ENCODE results near the gene TUT1. TPM values are rescaled to one million over a fixed set of nuclear protein-coding genes. Genes with fewer than 3 reads are reported as not detected.
"Not testable (repeated sequence)": the region's sequence is repeated elsewhere in the genome, so short reads cannot be mapped to it uniquely, and the experiment has no call there.

TUT1 gene
- 14.7 TPM for total RNA-seq
- long read RNA-seq, transcript TUT1-202 (9 exons, 2,826 nt) = major isoform, 34 of 46 reads
- long read RNA-seq, partial matches to known transcripts = 10 of 46 reads
- long read RNA-seq, other reads (novel, unspliced or antisense) = 2 of 46 reads

- intact Hi-C loops (cut with DNase I) = no loop called here
- peak; percentile 96 for ATAC-seq (ENCODE audit: poor library complexity)
- peak; percentile 97 for DNase-seq
Measured at GRCh38 chr11:62591448-62592145, at the start of gene TUT1. Gene TUT1, minus strand, starts transcription at chr11:62591523. Its CDS starts 38 bp downstream, at chr11:62591485.

- intact Hi-C loops (cut with DNase I) = no loop called here
- no peak for ATAC-seq (ENCODE audit: poor library complexity)
- no peak for DNase-seq
Measured at GRCh38 chr11:62632492-62632891, 41.2 kb upstream of the TUT1 start.

- DNase-seq = no peak
- intact Hi-C loops (cut with DNase I) = no loop called here
- no peak for ATAC-seq (ENCODE audit: poor library complexity)
Measured at GRCh38 chr11:62627713-62628112, 36.4 kb upstream of the TUT1 start.

- no peak for ATAC-seq (ENCODE audit: poor library complexity)
- no peak for DNase-seq
- intact Hi-C loops (cut with DNase I) = no loop called here
Measured at GRCh38 chr11:62622476-62623089, 31.3 kb upstream of the TUT1 start.

GRCh38 chr11:62621567-62622470 lies 30.5 kb upstream of the TUT1 start, which contains the start of gene B3GAT3:
Gene B3GAT3, minus strand, starts transcription at chr11:62621986. Its CDS starts 39 bp downstream, at chr11:62621947.
- intact Hi-C loops (cut with DNase I) = no loop called here
- peak; percentile 99 for DNase-seq
- ATAC-seq (ENCODE audit: poor library complexity) = peak; percentile 99

GRCh38 chr11:62621027-62621566 lies 29.8 kb upstream of the TUT1 start:
- ATAC-seq (ENCODE audit: poor library complexity) = no peak
- DNase-seq = no peak
- intact Hi-C loops (cut with DNase I) = no loop called here

GRCh38 chr11:62616957-62617356 lies 25.6 kb upstream of the TUT1 start:
- intact Hi-C loops (cut with DNase I); DNase-seq: not testable (repeated sequence)

GRCh38 chr11:62615521-62615920 lies 24.2 kb upstream of the TUT1 start:
- intact Hi-C loops (cut with DNase I) = no loop called here
- no peak for ATAC-seq (ENCODE audit: poor library complexity)
- DNase-seq = no peak

More at GRCh38 chr11:62616957-62617356, 25.6 kb upstream of the TUT1 start:
- ATAC-seq (ENCODE audit: poor library complexity) = not testable (repeated sequence)

GRCh38 chr11:62614275-62614674 lies 23.0 kb upstream of the TUT1 start:
- DNase-seq = no peak
- intact Hi-C loops (cut with DNase I) = no loop called here
- no peak for ATAC-seq (ENCODE audit: poor library complexity)

GRCh38 chr11:62613291-62613778 lies 22.0 kb upstream of the TUT1 start:
- peak; percentile 0 for ATAC-seq (ENCODE audit: poor library complexity)
- DNase-seq = no peak
- intact Hi-C loops (cut with DNase I) = no loop called here

GRCh38 chr11:62612366-62613290 lies 21.3 kb upstream of the TUT1 start, which contains the start of the genes EML3 and ROM1:
Gene EML3, minus strand, starts transcription at chr11:62612775. Its CDS starts 318 bp downstream, at chr11:62612457.
Gene ROM1, plus strand, starts transcription at chr11:62613257. Its CDS starts 25 bp downstream, at chr11:62613282.
- ATAC-seq (ENCODE audit: poor library complexity) (peak; percentile 92), DNase-seq (peak; percentile 93)
- intact Hi-C loops (cut with DNase I) = no loop called here

DNA sequence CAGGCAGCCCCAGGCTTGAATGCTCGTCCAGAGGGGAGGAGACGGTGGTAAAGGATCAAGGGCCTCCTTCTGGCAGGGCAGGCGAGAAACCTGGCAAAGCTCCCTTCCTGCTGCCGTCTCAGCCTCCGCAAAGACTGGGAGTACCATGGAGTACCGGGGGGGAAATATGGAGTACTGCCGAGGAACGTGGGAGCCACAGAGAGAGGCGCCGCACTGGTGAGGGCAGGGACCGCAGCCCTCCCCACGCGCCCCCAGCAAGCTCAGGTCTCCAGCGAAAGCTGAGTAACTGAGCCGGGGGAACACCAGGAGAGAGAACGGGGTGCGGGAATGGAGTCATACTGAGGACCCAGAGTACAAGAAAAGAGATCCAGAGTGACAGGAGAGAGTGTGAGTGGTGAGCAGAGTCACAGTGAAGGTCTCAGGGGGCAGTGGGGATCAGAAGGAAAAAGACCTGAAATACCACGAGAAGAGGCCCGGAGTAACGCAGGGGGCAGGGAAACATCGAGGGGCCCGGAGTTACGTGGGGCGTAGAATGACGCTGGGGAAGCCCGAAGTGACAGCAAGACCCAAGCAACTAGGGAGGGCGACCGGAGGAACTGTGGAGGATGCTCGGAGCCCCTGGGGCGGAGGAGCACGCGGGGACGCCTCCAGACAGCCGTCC lies 20.5 kb upstream of the TUT1 start:
- ATAC-seq (ENCODE audit: poor library complexity) = peak; percentile 5
- intact Hi-C loops (cut with DNase I) = no loop called here
- peak; percentile 73 for DNase-seq

DNA sequence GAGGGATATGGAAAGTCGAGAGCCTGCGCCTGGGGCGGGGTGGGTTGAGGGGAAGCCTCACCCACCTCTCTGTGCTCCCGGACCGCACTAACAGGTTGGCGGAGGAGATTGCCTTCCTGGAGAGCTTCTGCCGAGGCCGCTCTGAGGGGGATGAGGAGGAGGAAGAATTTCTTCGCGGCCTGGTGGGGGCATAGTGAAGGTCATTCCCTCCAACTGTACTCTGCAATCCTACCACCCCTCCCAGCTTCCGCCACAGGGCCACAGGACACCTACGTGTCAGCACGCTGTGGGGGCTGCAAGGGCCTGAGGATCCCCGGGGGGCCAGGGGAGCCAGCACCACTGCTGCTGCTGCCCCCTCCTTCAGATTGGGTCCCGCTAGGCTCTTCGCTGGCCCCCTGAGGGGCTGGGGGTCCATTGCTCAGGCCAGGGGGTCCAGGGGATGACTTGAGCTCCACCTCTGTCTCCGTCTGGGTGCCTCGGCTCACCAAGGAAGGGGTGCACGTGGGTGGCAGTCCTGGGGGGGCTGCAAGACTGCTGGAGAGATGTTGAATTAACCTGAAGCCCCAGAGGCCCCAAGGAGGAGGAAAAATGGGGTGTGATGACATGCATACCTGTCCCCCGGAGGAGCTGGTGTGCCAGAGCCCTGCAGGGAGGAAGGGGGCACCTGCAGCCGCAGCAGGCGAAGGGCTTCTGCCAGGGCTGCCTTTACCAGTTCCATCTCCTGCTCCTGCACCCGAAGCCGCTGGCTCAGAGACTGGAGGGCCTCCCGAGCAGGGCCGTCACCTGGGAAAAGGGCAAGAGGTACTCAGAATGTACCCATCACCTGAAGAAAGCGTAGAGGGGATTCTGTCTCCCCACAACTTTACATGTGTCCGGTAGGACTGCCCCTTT lies 19.7 kb upstream of the TUT1 start:
- no peak for DNase-seq
- no peak for ATAC-seq (ENCODE audit: poor library complexity)
- intact Hi-C loops (cut with DNase I) = no loop called here

GRCh38 chr11:62610403-62610802 lies 19.1 kb upstream of the TUT1 start:
- no peak for DNase-seq
- no peak for ATAC-seq (ENCODE audit: poor library complexity)
- intact Hi-C loops (cut with DNase I) = no loop called here

- ATAC-seq (ENCODE audit: poor library complexity) = no peak
- intact Hi-C loops (cut with DNase I) = no loop called here
- no peak for DNase-seq
Measured at GRCh38 chr11:62608776-62609175, 17.5 kb upstream of the TUT1 start.

DNA sequence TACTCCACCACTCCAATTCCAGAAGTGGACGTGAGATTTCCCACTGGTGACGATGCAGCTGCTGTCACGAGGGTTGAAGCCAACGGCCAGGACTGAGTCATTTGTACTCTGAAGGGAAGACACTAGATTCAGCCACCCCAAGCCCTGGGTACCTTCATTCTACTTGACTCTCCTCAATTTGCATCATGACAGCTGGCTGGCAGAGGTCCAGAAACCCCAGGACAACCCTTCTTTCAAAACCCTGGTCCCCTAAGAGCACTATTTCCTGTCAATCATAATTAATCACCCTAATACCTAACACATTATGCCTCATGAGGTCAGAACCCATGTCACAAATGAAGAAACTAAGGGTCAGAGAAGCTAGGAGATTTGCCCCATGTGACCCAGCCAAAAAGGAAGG lies 16.4 kb upstream of the TUT1 start:
- intact Hi-C loops (cut with DNase I) = no loop called here

More for the DNA sequence above, 16.4 kb upstream of the TUT1 start:
- DNase-seq (peak; percentile 27), ATAC-seq (ENCODE audit: poor library complexity) (no peak)

Measured in Right ventricle myocardium superior (tissue), 1 donor.